ENCODE data around the gene CSNK2A2. TPM values are rescaled to one million over a fixed set of nuclear protein-coding genes. Genes with fewer than 3 reads are reported as not detected.

The CSNK2A2 gene
- total RNA-seq, 1 donor from 2014 or later = 81.6 TPM

DNA sequence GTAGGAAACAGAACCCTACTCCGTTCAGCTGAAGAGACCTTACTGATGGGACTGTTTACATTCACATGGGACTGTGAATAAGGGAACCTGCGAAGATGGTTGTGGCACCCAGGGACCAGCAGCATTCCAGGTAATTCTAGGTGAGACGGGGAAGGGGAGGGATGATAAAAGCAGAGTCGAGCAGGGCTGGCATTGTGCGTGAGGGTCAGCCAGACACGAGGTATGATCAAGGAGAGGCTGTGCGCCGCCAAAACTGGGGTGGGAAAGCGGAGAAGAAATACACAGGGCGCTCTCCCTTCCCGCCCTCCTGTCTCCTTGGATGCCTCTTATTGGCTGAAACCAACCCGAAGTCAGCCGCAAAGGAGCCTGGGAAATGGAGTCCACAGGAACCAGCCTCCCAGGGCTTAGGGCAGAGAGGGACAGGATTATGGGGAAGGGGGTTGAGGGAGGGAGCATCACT, 38.4 kb upstream of the CSNK2A2 start:
- Histone ChIP-seq H3K79me2 (ENCODE audit: low read depth) (no peaks in the 10 kb centered on the region), H3K9ac (no peak overlapping the region), H3K4me3 (peak overlapping the region; percentile 51), H3K4me2 (peak overlapping the region; percentile 83), H3K4me1 (peaks cover 7% of the 10 kb centered on the region), H4K20me1 (ENCODE audit: low read depth) (no peaks in the 10 kb centered on the region), H3K27ac (no peak overlapping the region), H3K36me3 (no peaks in the 10 kb centered on the region), H3K27me3 (no peaks in the 10 kb centered on the region), H2AFZ (replicated peaks) (peak overlapping the region; percentile 99), H3K9me3 (ENCODE audit: low read depth) (no peaks in the 10 kb centered on the region), H3F3A (ENCODE audit: low read depth) (peaks cover 7% of the 10 kb centered on the region)
- peak; percentile 93 for DNase-seq (ENCODE audit: low spot score)
- Mint-ChIP-seq H3K4me3 (peak overlapping the region; percentile 87), H3K27me3 (ENCODE audit: insufficient read depth, low read depth) (peaks cover 11% of the 10 kb centered on the region), H3K9me3 (no peaks in the 10 kb centered on the region), H3K36me3 (no peaks in the 10 kb centered on the region), H3K4me1 (peaks cover 5% of the 10 kb centered on the region), H3K27ac (peak overlapping the region; percentile 22)
- TF ChIP-seq CTCF (IDR thresholded peaks at IDR 0.05) = no peak
- TF ChIP-seq EZH2 (IDR thresholded peaks at IDR 0.05) = peak; percentile 32
- TF ChIP-seq EZH2phosphoT487 (IDR thresholded peaks at IDR 0.05) = no peak

GRCh38 chr16:58235663-58236062, 37.8 kb upstream of the CSNK2A2 start:
- no peaks in the 10 kb centered on the region for H3K79me2 ChIP-seq (ENCODE audit: low read depth)
- Mint-ChIP-seq H3K27me3 (ENCODE audit: insufficient read depth, low read depth) (peaks cover 11% of the 10 kb centered on the region), H3K27ac (no peak overlapping the region), H3K4me3 (peak overlapping the region; percentile 87), H3K9me3 (no peaks in the 10 kb centered on the region), H3K36me3 (no peaks in the 10 kb centered on the region), H3K4me1 (peaks cover 5% of the 10 kb centered on the region)
- H2AFZ ChIP-seq (replicated peaks) = peak overlapping the region; percentile 99
- peak overlapping the region; percentile 51 for H3K4me3 ChIP-seq
- peak overlapping the region; percentile 83 for H3K4me2 ChIP-seq
- no peaks in the 10 kb centered on the region for H3K36me3 ChIP-seq
- H3K9me3 ChIP-seq (ENCODE audit: low read depth) = no peaks in the 10 kb centered on the region
- DNase-seq (ENCODE audit: low spot score) = no peak
- no peak overlapping the region for H3K9ac ChIP-seq
- TF ChIP-seq EZH2 (IDR thresholded peaks at IDR 0.05) (no peak), EZH2phosphoT487 (IDR thresholded peaks at IDR 0.05) (no peak), CTCF (IDR thresholded peaks at IDR 0.05) (no peak)
- peaks cover 7% of the 10 kb centered on the region for H3K4me1 ChIP-seq
- H3F3A ChIP-seq (ENCODE audit: low read depth) = peaks cover 7% of the 10 kb centered on the region
- no peaks in the 10 kb centered on the region for H4K20me1 ChIP-seq (ENCODE audit: low read depth)
- no peak overlapping the region for H3K27ac ChIP-seq
- no peaks in the 10 kb centered on the region for H3K27me3 ChIP-seq

- Histone ChIP-seq H3K4me1 (peaks cover 7% of the 10 kb centered on the region), H3K4me3 (no peak overlapping the region), H2AFZ (replicated peaks) (no peak overlapping the region), H3K36me3 (no peaks in the 10 kb centered on the region), H3K27ac (no peak overlapping the region), H4K20me1 (ENCODE audit: low read depth) (no peaks in the 10 kb centered on the region), H3K9ac (no peak overlapping the region), H3F3A (ENCODE audit: low read depth) (peaks cover 7% of the 10 kb centered on the region), H3K4me2 (no peak overlapping the region), H3K79me2 (ENCODE audit: low read depth) (no peaks in the 10 kb centered on the region), H3K9me3 (ENCODE audit: low read depth) (no peaks in the 10 kb centered on the region), H3K27me3 (no peaks in the 10 kb centered on the region)
- no peak for DNase-seq (ENCODE audit: low spot score)
- H3K4me3 Mint-ChIP-seq = no peak overlapping the region
- no peaks in the 10 kb centered on the region for H3K9me3 Mint-ChIP-seq
- H3K36me3 Mint-ChIP-seq = no peaks in the 10 kb centered on the region
- TF ChIP-seq EZH2 (IDR thresholded peaks at IDR 0.05) = no peak
- TF ChIP-seq CTCF (IDR thresholded peaks at IDR 0.05) = no peak
- no peak for TF ChIP-seq EZH2phosphoT487 (IDR thresholded peaks at IDR 0.05)
- peaks cover 5% of the 10 kb centered on the region for H3K4me1 Mint-ChIP-seq
- H3K27me3 Mint-ChIP-seq (ENCODE audit: insufficient read depth, low read depth) = peaks cover 11% of the 10 kb centered on the region
- H3K27ac Mint-ChIP-seq = no peak overlapping the region
Measured at GRCh38 chr16:58234831-58235595, 37.1 kb upstream of the CSNK2A2 start.
